WTC11 (cell line): ENCODE measurements around the gene LAMA2. TPM values are rescaled to one million over a fixed set of nuclear protein-coding genes. Genes with fewer than 3 reads are reported as not detected.

ENCODE experiments used
- ATAC-seq: fragments of 200-7000 bp; cut with Tn5 transposase; 2 replicates; pipeline ENCODE4 v1.10.0; 2021; ENCODE audit warnings: mild to moderate bottlenecking, moderate library complexity
- CTCF ChIA-PET: fragments of 300-600 bp; sonication (Branson Sonifier 250); formaldehyde crosslinking; loops from one replicate; lab custom pipeline; 2021; ENCODE audit warnings: antibody characterized with exemption; lab: Charles Lee
- POLR2A ChIA-PET: fragments of 350-600 bp; sonication (Branson Sonifier 250); formaldehyde crosslinking; loops from one replicate; lab custom pipeline; 2021; ENCODE audit warnings: antibody characterized with exemption; lab: Charles Lee
- DNase-seq: peaks from one replicate; pipeline ENCODE4 v3.0.0; 2021; ENCODE audit warnings: low spot score
- H3K27ac Mint-ChIP-seq: 2 replicates; pipeline ENCODE4 v1.8.0; 2021; ENCODE audit warnings: mixed read lengths
- H3K27me3 Mint-ChIP-seq: 2 replicates; pipeline ENCODE4 v1.8.0; 2021; ENCODE audit warnings: low read depth, mild to moderate bottlenecking, moderate library complexity, mixed read lengths
- H3K36me3 Mint-ChIP-seq: 2 replicates; pipeline ENCODE4 v1.8.0; 2021; ENCODE audit warnings: mixed read lengths
- H3K4me1 Mint-ChIP-seq: 2 replicates; pipeline ENCODE4 v1.8.0; 2022; ENCODE audit warnings: mixed read lengths
- H3K4me3 Mint-ChIP-seq: 2 replicates; pipeline ENCODE4 v1.8.0; 2021; ENCODE audit warnings: mild to moderate bottlenecking, moderate library complexity, mixed read lengths
- H3K9me3 Mint-ChIP-seq: 2 replicates; pipeline ENCODE4 v1.8.0; 2021; ENCODE audit warnings: mixed read lengths
- ARID4B ChIP-seq: sonication (generic); formaldehyde crosslinking; IDR thresholded peaks from 2 replicates; pipeline ENCODE4 v1.8.0; 2023; ENCODE audit warnings: missing genetic modification reagents, mild to moderate bottlenecking, borderline replicate concordance
- ATF2 ChIP-seq: sonication (generic); formaldehyde crosslinking; IDR thresholded peaks from 2 replicates; pipeline ENCODE4 v1.8.1; 2022; ENCODE audit warnings: low read depth, missing genetic modification reagents, borderline replicate concordance
- ATF3 ChIP-seq: sonication (generic); formaldehyde crosslinking; conservative IDR thresholded peaks from 2 replicates; pipeline ENCODE4 v1.8.1; 2022; ENCODE audit warnings: mild to moderate bottlenecking, missing genetic modification reagents
- CBFB ChIP-seq: sonication (generic); formaldehyde crosslinking; IDR thresholded peaks from 2 replicates; pipeline ENCODE4 v1.8.1; 2022; ENCODE audit warnings: mild to moderate bottlenecking, low read depth, missing genetic modification reagents
- CREB1 ChIP-seq: sonication (generic); formaldehyde crosslinking; IDR thresholded peaks from 2 replicates; pipeline ENCODE4 v1.8.0; 2023; ENCODE audit warnings: mild to moderate bottlenecking, missing genetic modification reagents
- E2F4 ChIP-seq: sonication (generic); formaldehyde crosslinking; IDR thresholded peaks from 2 replicates; pipeline ENCODE4 v1.8.1; 2022; ENCODE audit warnings: low read depth, mild to moderate bottlenecking, moderate library complexity, missing genetic modification reagents, borderline replicate concordance
- E2F5 ChIP-seq: sonication (generic); formaldehyde crosslinking; IDR thresholded peaks from 2 replicates; pipeline ENCODE4 v1.8.1; 2022; ENCODE audit warnings: mild to moderate bottlenecking, moderate library complexity, missing genetic modification reagents
- FOXJ3 ChIP-seq: sonication (generic); formaldehyde crosslinking; IDR thresholded peaks from 2 replicates; pipeline ENCODE4 v1.9.0; 2021; ENCODE audit warnings: missing genetic modification reagents, mild to moderate bottlenecking, borderline replicate concordance
- GABPB1 ChIP-seq: sonication (generic); formaldehyde crosslinking; IDR thresholded peaks from 2 replicates; pipeline ENCODE4 v1.8.1; 2023; ENCODE audit warnings: mild to moderate bottlenecking, missing genetic modification reagents
- JAZF1 ChIP-seq: fragments of 250-450 bp; sonication (Bioruptor Pico); IDR thresholded peaks from 2 replicates; pipeline ENCODE4 v1.9.0; 2021; ENCODE audit warnings: moderate library complexity, mild to moderate bottlenecking, inconsistent platforms
- JUN ChIP-seq: sonication (generic); formaldehyde crosslinking; IDR thresholded peaks from 2 replicates; pipeline ENCODE4 v1.8.0; 2023; ENCODE audit warnings: mild to moderate bottlenecking, missing genetic modification reagents
- KAT7 ChIP-seq: sonication (generic); formaldehyde crosslinking; IDR thresholded peaks from 2 replicates; pipeline ENCODE4 v1.8.1; 2023; ENCODE audit warnings: missing genetic modification reagents, mild to moderate bottlenecking, borderline replicate concordance
- MAX ChIP-seq: sonication (generic); formaldehyde crosslinking; IDR thresholded peaks from 2 replicates; pipeline ENCODE4 v1.8.0; 2022; ENCODE audit warnings: mild to moderate bottlenecking, missing genetic modification reagents
- NR1H2 ChIP-seq: sonication (generic); formaldehyde crosslinking; IDR thresholded peaks from 2 replicates; pipeline ENCODE4 v1.9.0; 2021; ENCODE audit warnings: mild to moderate bottlenecking, moderate library complexity, missing genetic modification reagents
- OVOL2 ChIP-seq: fragments of 250-450 bp; sonication (Bioruptor Pico); IDR thresholded peaks from 2 replicates; pipeline ENCODE4 v1.9.0; 2021; ENCODE audit warnings: mild to moderate bottlenecking, borderline replicate concordance
- PRRX2 ChIP-seq: fragments of 250-450 bp; sonication (Bioruptor Pico); IDR thresholded peaks from 2 replicates; pipeline ENCODE4 v1.8.0; 2021; ENCODE audit warnings: mild to moderate bottlenecking
- SMAD4 ChIP-seq: sonication (generic); formaldehyde crosslinking; IDR thresholded peaks from 2 replicates; pipeline ENCODE4 v1.8.0; 2022; ENCODE audit warnings: mild to moderate bottlenecking, missing genetic modification reagents
- SOX15 ChIP-seq: fragments of 250-450 bp; sonication (Bioruptor Pico); IDR thresholded peaks from 2 replicates; pipeline ENCODE4 v1.9.0; 2021; ENCODE audit warnings: mild to moderate bottlenecking
- SP1 ChIP-seq: sonication (generic); formaldehyde crosslinking; conservative IDR thresholded peaks from 2 replicates; pipeline ENCODE4 v1.8.1; 2022; ENCODE audit warnings: missing genetic modification reagents
- TEAD1 ChIP-seq: sonication (generic); formaldehyde crosslinking; IDR thresholded peaks from 2 replicates; pipeline ENCODE4 v1.8.0; 2022; ENCODE audit warnings: mild to moderate bottlenecking, missing genetic modification reagents
- TEAD4 ChIP-seq: sonication (generic); formaldehyde crosslinking; IDR thresholded peaks from 2 replicates; pipeline ENCODE4 v1.8.0; 2022; ENCODE audit warnings: mild to moderate bottlenecking, missing genetic modification reagents
- USF1 ChIP-seq: sonication (generic); formaldehyde crosslinking; IDR thresholded peaks from 2 replicates; pipeline ENCODE4 v1.8.0; 2022; ENCODE audit warnings: mild to moderate bottlenecking, missing genetic modification reagents
- USF2 ChIP-seq: sonication (generic); formaldehyde crosslinking; IDR thresholded peaks from 2 replicates; pipeline ENCODE4 v1.8.1; 2023; ENCODE audit warnings: mild to moderate bottlenecking, missing genetic modification reagents, moderate library complexity
- ZBTB21 ChIP-seq: sonication (generic); formaldehyde crosslinking; IDR thresholded peaks from 2 replicates; pipeline ENCODE4 v1.8.1; 2023; ENCODE audit warnings: mild to moderate bottlenecking, missing genetic modification reagents, borderline replicate concordance
- ZNF263 ChIP-seq: sonication (generic); formaldehyde crosslinking; IDR thresholded peaks from 2 replicates; pipeline ENCODE4 v1.8.1; 2022; ENCODE audit warnings: low read depth, mild to moderate bottlenecking, moderate library complexity, missing genetic modification reagents
- ZNF396 ChIP-seq: fragments of 250-450 bp; sonication (Bioruptor Pico); IDR thresholded peaks from 2 replicates; pipeline ENCODE4 v1.8.0; 2021; ENCODE audit warnings: mild to moderate bottlenecking, moderate library complexity, borderline replicate concordance
- ZNF416 ChIP-seq: fragments of 250-450 bp; sonication (Bioruptor Pico); IDR thresholded peaks from 2 replicates; pipeline ENCODE4 v1.9.0; 2021; ENCODE audit warnings: mild to moderate bottlenecking, inconsistent platforms
- ZNF423 ChIP-seq: fragments of 250-450 bp; sonication (Bioruptor Pico); IDR thresholded peaks from 2 replicates; pipeline ENCODE4 v2.1.2; 2022; ENCODE audit warnings: mild to moderate bottlenecking, moderate library complexity
- total RNA-seq: library from RNA; stranded (reverse); gene quantifications from 3 replicates; pipeline ENCODE4 v1.2.3, GENCODE V29; 2021

LAMA2 gene
- total RNA-seq, 1 experiment from 2014 or later = 6.6 TPM

- ChIA-PET POLR2A (no interaction called here), CTCF (no interaction called here)
- peaks cover 2% of the 10 kb centered on the region; the same call in 1 of the 2 replicates for H3K4me1 Mint-ChIP-seq
- TF ChIP-seq JAZF1 (no peak), TEAD1 (CRISPR knock-in tag) (no peak), SOX15 (CRISPR knock-in tag) (no peak), E2F4 (no peak), CBFB (CRISPR knock-in tag) (no peak), ATF3 (no peak), ZNF423 (CRISPR knock-in tag) (no peak), ZNF416 (no peak), KAT7 (CRISPR knock-in tag) (no peak), E2F5 (CRISPR knock-in tag) (no peak), TEAD4 (CRISPR knock-in tag) (no peak), USF1 (CRISPR knock-in tag) (no peak), ZNF263 (no peak), USF2 (CRISPR knock-in tag) (no peak), OVOL2 (CRISPR knock-in tag) (no peak), JUN (CRISPR knock-in tag) (no peak), CREB1 (CRISPR knock-in tag) (no peak), ZNF396 (CRISPR knock-in tag) (no peak), FOXJ3 (CRISPR knock-in tag) (no peak)
- ATAC-seq (no peak), DNase-seq (no peak)
- H3K9me3 Mint-ChIP-seq = no peaks in the 10 kb centered on the region
- no peaks in the 10 kb centered on the region for H3K36me3 Mint-ChIP-seq
- no peak overlapping the region for H3K27ac Mint-ChIP-seq
- no peaks in the 10 kb centered on the region for H3K27me3 Mint-ChIP-seq
- no peak overlapping the region for H3K4me3 Mint-ChIP-seq
Observed at GRCh38 chr6:129523816-129524215, 640.9 kb downstream of the LAMA2 start.

GRCh38 chr6:129525055-129525454, 642.1 kb downstream of the LAMA2 start:
- CTCF ChIA-PET = no interaction called here
- H3K9me3 Mint-ChIP-seq = no peaks in the 10 kb centered on the region
- H3K27ac Mint-ChIP-seq = no peak overlapping the region
- POLR2A ChIA-PET = no interaction called here
- H3K4me1 Mint-ChIP-seq = peaks cover 3% of the 10 kb centered on the region; the same call in 1 of the 2 replicates
- no peak overlapping the region for H3K4me3 Mint-ChIP-seq
- DNase-seq (no peak), ATAC-seq (no peak)
- H3K36me3 Mint-ChIP-seq = no peaks in the 10 kb centered on the region
- H3K27me3 Mint-ChIP-seq = no peaks in the 10 kb centered on the region
- TF ChIP-seq GABPB1 (CRISPR knock-in tag) = no peak
- no peak for TF ChIP-seq SP1
- no peak for TF ChIP-seq PRRX2 (CRISPR knock-in tag)
- no peak for TF ChIP-seq ARID4B
- TF ChIP-seq ZBTB21 (CRISPR knock-in tag) = no peak
- no peak for TF ChIP-seq CREB1 (CRISPR knock-in tag)
- no peak for TF ChIP-seq ATF3
- no peak for TF ChIP-seq NR1H2 (CRISPR knock-in tag)
- TF ChIP-seq ATF2 (CRISPR knock-in tag) = no peak
- TF ChIP-seq SMAD4 (CRISPR knock-in tag) = no peak
- TF ChIP-seq ZNF396 (CRISPR knock-in tag) = no peak
- no peak for TF ChIP-seq MAX (CRISPR knock-in tag)
